Daoy (cell line): ENCODE results near the gene MCM3AP. TPM values are rescaled to one million over a fixed set of nuclear protein-coding genes. Genes with fewer than 3 reads are reported as not detected.

Experiments
- DNase-seq: peaks from one replicate; pipeline ENCODE4 v3.0.0-alpha.2; 2015; ENCODE audit warnings: low read depth
- total RNA-seq: library from RNA; depleted of rRNA; stranded (reverse); fragments of >200 nt; shearing (Covaris generic); gene quantifications from 2 replicates; pipeline ENCODE4 v1.2.3, GENCODE V29; 2014

The MCM3AP gene
- total RNA-seq, 1 experiment from 2014 or later: 100.0 TPM

DNA sequence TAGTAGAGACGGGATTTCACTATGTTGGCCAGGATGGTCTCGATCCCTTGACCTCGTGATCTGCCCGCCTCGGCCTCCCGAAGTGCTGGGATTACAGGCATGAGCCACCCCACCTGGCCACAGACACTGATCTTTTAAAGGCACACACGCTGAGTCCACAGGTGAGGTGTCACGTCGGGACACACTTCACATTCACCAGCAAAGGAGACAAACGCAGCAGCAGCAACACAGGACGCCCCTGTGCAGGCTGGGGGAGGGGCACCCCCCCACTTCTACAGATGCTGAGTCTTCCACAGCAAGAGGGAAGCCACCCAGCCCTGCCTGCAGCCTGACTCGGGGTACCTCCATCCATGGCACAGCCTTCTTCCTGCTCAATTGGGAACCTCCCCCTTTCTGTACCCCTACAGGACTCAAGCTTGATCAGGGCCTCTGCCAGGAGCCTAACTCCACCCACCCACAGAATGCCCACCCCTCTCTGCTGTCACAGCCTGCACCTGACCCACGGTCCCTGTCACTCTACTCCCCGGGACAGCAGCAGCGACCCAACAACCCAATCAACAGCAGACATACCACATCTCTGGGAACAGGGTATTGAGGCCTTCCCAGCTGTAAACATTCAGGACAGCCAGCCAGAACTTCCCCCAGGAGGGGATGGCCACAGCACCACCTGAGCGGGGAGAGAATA is 66.4 kb downstream of the MCM3AP start:
- DNase-seq: no peak

DNA sequence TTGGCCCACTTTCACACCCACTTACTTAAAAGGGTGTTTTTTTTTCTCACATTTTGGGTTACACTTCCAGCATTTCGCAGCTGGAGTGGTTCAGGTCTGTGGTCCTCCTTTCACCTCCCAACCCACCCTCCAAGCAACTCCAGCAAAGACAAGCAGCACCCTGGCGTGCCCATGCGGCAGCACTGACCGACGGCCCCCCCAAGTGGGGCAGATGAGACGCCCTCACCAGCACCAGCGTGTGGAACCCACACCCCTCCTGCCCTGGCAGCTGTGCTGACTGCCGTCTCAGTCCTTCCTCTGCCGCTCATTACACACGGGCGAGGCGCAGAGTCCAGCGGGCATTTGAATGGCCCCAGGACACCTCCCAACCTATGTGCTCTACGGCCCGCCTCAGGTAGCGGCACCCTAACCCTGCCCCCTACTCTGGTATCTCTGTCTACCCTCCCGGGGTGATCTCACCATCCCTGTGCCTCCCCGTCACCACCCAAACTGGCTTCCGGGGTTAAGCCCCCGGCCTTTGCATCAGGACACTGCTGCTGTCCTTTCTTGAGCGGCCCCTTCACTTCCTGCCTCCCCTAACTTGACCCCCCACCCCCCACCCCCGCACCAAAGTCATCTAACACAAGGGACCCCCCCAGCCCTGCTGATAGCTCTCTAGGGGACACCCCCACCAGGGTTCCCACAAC is 67.8 kb downstream of the MCM3AP start:
- no peak for DNase-seq

DNA sequence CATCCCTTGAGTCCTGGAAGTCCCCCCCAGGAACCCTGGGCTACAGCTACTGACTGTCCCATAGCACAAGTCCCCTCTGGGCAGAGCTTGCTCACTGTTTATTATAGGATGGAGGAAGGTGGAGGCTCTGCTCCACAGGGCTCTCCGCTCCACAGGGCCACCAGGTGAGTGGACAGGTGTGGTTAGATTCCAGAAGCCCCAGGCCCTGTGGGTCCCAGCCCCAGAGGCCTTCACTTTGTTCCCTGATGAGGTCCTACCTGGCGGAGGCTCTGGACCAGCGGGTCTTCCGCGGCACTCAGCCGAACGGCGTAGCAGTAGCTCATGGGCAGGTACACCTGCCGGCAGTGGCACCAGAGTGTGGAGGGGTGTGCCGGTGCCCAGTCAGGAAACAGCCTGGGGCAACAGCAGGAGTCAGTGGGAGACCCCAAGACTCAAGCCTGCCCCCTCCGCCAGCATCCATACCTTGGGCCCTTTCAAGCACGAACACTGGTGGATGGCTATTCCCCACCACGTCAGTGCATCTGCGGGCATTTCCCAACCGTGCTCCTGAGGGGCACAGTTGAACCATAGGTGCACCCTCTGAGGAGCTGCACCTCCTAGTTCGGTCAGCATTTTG is 69.2 kb downstream of the MCM3AP start:
- DNase-seq: no peak

DNA sequence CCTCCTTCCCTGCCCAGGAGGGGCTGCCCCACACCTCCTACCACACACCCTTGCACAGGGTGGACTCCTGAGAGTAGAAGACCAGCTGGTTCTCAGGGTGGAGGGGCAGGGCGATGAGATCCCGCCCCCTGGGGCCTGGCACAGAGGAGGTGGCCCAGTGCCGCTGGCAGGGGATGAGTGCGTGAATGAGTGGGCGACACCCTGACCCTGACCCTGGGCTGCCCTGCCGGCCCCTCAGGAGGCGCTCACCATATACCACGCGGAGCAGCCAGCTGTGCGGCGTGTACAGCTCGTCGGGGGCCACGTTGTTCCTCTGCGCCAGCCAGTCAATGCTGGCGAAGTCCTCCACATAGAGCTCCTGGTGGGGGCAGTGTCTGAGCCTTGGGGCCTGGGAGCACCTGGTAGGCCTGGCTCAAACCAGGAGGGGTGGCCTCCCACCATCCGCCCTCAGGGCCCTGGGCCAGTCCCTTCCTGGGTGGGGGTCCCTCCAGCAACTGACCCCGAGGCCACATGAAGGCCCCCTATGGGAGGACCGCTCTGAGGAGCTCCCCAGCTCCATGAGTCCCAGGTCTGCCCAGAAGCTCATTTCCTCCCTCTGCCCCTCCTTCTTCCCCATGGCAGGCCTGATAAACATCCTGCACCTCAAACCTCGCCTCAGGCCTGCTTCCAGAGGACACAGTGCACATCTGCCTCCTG is 69.8 kb downstream of the MCM3AP start:
- DNase-seq: no peak

DNA sequence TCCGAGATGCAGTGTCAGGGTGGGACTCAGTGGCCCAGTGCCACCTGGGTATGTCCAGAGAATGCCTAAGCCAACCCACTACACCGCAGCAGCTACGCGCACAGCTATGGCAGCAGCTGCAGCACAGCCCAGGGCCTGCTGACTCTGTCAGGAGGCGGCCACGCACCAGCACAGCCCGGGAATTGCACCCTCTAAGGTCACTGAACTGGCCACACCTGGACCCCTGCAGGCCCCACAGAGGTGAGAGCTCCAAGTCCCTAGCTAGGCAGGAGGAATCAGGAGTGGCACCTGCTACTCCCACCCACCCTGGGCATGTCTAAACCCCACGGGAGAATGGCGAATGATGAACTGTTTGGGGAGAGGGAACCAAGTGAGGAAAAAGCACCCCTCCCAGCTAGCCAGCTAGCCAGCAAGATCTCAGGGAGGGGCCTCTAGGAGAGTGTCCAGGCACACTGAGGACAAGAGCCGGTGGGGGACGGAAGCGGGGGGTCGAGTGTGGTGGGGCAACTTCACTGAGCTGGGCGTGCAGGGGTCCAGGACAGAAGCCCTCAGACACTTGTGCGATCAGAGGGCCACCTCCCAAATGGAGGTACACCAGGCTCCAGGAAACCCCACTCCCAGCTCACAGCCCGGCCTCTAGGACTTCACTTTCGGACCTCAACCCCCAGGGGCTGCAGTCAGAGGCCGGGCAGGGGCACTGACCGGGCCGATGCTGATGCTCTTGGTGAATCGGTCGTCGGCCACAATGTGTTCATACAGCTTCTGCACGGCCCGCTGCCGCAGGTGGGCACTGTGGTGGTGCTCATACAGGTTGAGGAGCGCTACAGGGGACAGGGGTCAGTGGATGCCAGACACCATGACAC is 70.7 kb downstream of the MCM3AP start:
- no peak for DNase-seq

DNA sequence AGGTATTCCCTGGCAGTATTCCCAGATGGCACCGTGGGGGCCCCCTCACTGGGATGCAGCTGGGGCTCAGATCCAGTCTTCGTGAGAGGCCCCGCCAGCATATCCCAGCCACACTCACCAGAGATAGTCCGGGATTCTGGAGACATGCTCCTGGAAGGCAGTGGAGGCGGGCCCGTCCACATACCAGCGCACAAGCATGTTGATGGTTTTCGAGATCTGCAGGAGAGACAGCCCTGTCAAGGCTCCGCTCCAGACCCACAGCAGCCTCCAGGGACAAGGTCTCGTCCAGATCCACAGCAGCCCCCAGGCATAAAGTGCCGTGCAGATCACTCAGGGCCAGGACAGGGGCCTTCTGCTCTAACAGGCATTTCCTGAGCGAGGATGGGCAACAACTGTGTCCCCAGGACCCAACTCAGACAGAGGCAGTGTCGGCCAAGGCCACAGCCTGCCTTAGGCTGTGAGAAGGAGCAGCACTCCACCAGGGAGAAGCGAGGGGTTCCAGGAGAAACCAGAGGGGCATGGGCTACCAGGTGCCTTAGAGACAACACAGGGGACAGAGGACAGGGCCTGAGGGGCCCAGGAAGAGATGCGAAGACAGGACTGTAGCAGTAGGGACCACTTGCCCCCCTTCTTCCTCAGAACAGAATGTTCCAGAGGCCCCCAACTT is 71.7 kb downstream of the MCM3AP start:
- no peak for DNase-seq

DNA sequence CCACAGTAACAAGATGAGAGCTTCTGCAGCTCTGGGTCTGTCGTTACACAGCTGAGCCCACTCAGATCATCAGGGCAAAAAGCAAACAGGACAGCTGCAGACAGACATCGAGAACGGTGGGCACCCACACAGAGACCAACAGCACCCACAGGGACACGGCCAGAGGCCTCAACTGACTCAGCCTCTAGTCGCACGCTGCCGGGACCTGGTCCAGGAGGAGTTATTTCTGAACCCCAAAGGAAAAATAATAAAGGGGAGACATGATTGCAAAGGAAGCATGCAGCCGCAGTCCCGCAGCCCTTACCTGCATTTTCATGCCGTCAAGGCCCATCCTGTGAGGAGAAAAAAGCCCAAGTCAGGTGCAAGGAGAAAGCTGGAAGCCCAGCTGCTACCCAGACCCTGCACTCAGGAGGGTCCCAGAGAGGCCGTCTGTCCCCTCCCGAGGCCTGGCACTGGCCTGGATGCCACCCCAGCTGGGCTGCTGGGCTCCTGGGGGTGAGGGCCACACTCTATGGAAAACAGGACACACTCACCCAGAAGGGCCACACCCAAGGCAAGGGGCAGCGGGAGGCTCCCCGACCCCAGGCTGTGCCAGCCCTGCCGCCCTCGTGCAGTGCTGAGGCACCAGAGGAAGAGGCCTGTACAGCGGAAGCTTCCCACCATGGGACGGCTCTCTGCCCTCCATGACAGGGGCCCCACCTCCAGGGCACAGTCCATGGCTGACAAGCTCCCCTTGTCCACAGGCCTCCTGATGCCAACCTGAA is 72.5 kb downstream of the MCM3AP start:
- no peak for DNase-seq

DNA sequence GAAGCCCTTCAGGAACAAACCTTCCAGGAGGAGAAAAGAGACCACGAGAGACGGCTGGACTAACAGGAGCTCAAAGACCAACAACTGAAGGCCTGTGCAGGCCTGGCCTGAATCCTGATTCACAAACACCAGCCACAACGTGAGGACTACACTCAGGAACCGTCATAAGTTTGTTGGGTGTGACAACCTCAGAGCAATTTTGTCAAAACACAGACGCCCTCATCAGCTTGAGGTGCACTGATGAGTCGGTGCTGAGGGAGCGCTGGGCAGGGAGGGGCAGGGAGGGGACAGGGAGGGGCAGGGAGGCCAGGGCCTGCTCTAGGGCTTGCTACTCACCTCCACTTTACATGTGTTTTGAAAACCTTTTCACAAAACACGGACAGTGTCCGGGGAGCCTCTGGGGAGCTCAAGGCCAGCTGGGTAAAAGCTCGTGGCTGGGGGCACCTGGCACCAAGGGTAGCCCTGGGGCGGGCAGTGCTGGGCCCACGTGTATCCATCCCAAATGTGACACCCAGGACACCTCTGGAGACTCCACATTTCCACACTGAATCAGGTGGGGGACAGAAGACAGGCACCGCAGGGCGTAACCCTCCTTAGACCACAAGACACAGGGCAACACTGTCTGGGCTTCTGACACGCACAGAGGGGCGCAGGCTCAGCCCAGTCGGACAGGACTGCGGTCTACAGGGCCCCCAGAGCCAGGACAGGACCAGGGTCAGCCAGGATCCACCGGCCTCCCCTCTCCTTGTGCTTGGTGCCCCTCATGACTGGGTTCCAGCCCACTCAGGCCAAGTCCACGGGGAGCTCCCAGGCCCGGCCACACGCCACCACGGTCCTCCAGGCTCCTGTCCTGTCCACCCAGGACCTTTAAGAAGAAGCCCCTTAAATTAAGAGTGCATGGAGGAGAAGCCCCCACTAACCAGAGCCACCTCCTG is 73.4 kb downstream of the MCM3AP start:
- DNase-seq: no peak

DNA sequence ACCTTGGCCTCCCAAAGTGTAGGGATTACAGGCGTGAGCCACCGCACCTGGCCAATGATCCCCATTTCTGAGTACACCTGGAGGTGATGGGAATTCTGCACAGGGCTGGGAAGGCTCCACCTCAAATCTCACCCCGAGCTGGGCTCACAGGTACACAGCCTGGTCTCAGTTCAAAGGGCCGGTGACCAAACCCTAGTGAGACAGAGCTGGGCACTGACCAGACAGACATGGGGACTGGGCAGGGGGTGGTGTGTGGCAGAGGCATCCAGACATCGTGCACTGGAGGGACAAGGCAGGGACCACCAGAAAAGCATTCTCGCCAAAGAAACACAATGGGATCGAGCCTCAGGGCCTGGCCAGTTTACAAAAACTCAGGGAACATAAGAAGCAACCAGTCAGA is 74.0 kb downstream of the MCM3AP start:
- DNase-seq: no peak

DNA sequence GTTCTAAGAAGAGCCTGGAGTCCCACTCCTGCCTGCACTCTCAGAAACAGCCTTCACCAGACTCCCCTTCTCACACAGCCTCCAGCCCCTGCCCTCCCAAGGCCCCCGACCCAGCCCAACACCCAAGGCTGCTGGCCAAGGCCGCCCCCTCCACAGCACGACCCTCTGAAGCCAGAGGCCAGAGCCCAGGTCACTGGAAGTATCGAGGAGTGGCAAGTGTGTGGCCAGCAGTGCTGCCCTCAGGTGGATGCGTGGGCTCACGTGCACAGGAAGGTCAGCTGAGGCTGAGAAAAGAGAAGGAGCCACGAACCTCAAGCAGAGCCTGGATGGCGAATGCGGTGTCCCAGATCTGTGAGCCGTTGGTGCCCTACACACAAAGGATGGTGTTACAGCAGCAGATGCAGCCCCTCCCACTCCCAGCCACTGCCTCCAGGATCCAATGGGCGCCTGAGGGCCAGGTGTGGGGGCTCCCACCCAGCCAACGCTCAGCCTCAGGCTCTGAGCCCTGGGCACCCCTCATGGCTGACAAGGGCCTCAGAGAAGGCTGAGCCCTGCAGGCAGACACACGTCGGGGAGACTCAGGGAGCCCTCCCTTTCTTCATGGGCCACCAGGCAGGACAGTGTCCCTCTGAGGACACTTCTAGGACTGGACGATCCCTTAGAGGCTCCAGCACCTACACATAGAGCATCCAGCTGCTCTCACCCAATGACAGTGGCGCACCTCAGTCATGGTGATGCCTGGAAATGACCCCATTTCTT is 74.9 kb downstream of the MCM3AP start:
- no peak for DNase-seq

DNA sequence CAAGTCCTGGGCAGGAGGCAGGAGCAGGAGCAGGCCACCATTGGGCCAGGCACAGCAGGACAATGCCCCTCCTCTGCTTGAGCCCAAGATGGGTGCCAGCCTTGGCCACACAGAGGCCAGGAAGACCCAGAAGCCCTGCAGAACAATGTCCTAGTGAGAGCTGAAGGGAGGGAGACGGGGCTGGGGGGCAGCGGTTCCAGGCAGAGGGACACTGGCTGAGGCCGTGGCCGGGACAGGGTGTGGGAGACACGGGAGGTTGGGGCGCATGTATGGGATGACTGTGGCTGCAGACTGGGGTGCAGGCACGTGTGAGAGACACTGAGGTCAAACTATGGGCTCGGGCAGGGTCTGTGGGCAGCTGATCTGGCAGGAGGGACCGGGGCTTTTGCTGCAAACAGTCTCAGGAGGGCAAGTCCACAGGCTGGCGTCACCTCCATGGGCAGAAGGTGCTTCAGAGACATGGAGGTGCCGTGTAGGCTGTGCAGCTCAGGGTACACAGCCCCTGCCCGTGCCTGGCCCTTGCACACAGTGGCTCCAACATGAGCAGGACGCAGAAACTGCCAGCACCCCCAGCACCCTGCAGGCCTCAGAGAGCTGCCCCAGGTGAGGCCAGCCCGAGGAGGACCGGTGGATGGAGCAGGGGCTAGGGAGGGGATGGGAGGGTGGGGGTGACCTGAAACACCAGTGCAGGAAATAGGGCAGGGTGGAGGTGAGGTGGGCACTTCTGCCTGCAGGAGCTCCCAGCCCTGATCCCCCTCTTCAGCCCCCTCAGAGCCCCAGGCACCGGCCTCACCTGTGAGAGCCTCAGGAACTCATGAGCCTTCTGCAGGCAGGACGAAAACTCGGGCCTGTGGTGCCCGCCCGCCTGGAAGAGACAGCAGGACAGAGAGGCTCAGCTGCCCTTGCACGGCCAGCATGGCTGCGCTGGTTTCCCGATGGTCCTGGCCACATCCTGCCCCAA is 76.4 kb downstream of the MCM3AP start:
- DNase-seq: no peak

DNA sequence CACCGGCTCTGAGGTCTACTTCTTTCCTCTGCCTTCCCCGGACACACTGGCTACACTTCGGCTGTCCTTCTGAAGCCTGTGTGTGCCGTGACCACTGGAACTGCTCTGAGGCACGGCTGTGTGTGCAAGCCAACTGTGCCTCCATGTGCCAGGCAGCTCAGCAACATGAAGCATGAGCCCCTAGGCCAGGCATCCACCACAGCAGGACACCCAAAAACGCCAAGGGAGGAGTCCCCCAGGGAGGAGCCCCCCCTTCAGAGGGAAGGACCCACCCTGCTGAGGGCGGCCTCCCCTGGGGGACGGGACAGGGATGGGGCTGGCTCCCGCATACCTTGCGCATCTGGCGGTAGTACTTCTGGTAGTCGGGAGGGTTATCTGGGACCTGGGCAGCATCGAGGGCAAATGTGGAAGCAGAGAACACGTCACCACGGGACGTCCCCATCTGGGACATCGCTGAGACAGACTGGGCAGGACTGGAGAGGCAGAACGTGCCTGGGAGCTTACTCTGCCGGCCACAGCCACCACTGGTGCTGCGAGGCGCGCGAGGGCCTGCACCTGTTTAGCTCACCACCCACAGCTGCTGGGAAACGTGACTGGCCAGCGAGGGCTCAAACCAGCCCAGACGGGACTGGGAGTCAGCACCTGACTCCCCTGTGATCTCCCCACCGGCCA is 77.4 kb downstream of the MCM3AP start:
- no peak for DNase-seq

DNA sequence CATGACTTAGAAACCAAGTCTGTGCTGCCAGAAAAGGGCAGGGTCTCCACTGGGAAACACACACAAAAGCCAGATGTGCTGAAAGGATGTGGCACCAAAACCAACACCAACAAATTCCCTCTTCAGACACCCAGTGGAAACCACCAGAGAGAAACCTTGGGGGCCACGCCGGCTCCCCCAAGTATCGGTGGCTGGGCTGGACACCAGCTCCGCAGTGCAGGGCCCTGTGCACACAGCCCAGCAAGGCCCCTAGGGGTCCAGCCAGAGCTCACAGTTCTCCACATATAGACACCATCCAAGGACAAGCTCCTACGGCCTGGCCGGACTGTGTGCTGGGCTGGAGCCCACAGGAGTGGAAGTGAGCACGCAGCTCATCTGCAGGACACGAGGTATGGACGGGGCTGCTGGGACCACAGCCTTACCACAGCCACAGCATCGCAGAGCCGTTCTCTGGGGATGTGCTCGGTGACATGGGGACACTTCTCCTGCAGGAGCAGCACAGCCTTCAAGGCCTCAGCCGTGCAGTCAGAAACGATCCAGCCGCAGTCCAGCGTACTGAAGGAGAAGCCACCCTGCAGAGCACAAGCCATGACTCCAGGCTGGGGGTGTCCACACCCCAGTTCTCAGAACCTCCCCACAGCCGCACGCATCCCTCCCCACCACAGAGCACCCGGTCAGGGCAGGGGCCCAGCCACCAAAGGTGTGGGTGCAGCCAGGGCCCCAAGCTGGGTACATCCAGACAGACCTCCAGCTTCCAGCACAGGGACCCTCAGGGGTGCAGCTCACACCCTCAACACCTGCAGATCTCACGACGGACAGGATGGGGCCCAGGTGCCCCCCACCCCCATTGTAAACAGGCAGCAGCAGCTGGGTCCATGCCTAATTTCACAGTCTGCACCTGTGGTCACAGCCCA is 78.1 kb downstream of the MCM3AP start:
- no peak for DNase-seq

DNA sequence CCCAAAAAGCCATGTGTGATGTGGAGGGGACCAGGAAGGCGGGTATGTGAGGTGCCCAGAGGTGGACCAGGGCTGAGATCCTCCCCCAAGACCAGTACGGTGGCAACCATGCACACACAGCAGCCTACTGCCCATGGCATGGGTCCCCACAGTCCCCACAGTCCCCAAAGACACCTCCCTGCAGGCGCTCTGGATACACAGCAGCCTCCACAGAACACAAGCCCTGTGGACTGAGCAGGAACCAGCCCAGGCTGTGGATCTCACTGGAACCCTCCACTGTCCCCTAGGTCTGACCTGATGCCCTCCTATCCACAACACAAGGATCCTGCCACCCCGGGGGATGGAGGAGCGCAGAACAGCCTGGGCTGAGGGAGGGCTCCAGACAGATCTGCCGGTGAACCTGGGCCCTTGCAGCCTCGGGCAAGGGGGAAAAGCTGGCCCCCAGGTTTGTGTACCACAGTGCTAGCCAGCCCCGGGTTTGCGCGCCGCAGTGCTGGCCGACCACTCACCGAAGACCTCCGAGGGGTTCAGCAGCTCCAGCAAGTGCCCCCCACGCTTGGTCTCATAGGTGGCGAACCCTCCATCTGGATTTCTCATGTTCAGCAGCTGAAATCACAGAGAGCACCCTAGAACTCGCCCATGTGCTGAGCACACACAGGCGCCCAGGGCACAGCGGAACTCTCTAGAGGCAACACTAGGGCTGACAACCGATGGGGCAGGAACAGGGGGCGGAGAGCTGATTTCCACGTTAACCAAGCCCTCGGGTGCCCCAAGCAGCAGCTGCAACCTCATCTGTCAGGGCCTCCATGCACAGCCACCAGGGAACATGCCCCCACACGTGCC is 79.0 kb downstream of the MCM3AP start:
- no peak for DNase-seq

DNA sequence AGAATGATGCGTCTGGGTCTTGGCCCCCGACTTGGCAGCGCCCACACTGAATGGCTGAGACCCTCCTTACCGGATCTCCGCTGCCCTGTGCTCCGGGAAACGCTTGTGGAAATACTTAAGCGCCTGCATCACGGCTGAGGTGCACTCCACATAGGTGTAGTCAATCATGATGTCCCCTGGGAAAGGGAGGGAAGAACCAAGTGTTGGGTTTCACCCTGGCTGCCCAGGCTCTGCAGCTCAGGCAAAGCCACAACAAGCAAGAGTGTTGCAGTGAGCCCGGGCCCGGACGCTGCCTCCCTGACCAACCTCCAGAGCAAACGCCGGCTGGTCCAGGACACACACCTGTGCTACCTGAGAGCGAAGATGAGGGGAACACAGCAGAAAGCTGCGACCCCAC is 79.6 kb downstream of the MCM3AP start:
- no peak for DNase-seq
